Measurements from ENCODE around the gene C15orf39. TPM values are rescaled to one million over a fixed set of nuclear protein-coding genes. Genes with fewer than 3 reads are reported as not detected.

Gene C15orf39
- total and polyA plus RNA-seq, 9 of the 15 experiments (the other 6 are each of a cell fraction or from before 2014, with no cell fraction given): 0.31 to 29.8 (median 4.4) TPM

GRCh38 chr15:75201616-75202250 lies at the start of gene C15orf39 (continued):
- no peak for TF ChIP-seq TOE1 (IDR thresholded peaks at IDR 0.05; ENCODE audit: borderline replicate concordance)
- TF ChIP-seq TOE1 (CRISPR knock-in tag; IDR thresholded peaks at IDR 0.05; ENCODE audit: borderline replicate concordance, low read depth): no peak
- no peak for TF ChIP-seq ZNF589 (CRISPR knock-in tag; IDR thresholded peaks at IDR 0.05; ENCODE audit: low read depth)
- peak; percentile 94 for TF ChIP-seq TAF1 (IDR thresholded peaks at IDR 0.05; ENCODE audit: control insufficient read depth, extremely low read depth, insufficient read depth, low read length, severe bottlenecking)
- TF ChIP-seq POLR2G (IDR thresholded peaks at IDR 0.05; ENCODE audit: low read depth, low read length): peak; percentile 92
- TF ChIP-seq, protein P1, sequence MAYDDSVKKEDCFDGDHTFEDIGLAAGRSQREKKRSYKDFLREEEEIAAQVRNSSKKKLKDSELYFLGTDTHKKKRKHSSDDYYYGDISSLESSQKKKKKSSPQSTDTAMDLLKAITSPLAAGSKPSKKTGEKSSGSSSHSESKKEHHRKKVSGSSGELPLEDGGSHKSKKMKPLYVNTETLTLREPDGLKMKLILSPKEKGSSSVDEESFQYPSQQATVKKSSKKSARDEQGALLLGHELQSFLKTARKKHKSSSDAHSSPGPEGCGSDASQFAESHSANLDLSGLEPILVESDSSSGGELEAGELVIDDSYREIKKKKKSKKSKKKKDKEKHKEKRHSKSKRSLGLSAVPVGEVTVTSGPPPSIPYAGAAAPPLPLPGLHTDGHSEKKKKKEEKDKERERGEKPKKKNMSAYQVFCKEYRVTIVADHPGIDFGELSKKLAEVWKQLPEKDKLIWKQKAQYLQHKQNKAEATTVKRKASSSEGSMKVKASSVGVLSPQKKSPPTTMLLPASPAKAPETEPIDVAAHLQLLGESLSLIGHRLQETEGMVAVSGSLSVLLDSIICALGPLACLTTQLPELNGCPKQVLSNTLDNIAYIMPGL (CRISPR knock-in tag; IDR thresholded peaks at IDR 0.05): peak; percentile 44; the same call in 1 of the 2 replicates
- no peak for TF ChIP-seq ZNF174 (CRISPR knock-in tag; IDR thresholded peaks at IDR 0.05)
- TF ChIP-seq KDM1A (IDR thresholded peaks at IDR 0.05): no peak
- peak; percentile 80; the same call in 1 of the 2 replicates for TF ChIP-seq TAF7 (tag; IDR thresholded peaks at IDR 0.05)
- TF ChIP-seq, protein P2, sequence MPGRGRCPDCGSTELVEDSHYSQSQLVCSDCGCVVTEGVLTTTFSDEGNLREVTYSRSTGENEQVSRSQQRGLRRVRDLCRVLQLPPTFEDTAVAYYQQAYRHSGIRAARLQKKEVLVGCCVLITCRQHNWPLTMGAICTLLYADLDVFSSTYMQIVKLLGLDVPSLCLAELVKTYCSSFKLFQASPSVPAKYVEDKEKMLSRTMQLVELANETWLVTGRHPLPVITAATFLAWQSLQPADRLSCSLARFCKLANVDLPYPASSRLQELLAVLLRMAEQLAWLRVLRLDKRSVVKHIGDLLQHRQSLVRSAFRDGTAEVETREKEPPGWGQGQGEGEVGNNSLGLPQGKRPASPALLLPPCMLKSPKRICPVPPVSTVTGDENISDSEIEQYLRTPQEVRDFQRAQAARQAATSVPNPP (IDR thresholded peaks at IDR 0.05; ENCODE audit: borderline replicate concordance, insufficient read depth, insufficient read length): no peak
- TF ChIP-seq, protein P3, sequence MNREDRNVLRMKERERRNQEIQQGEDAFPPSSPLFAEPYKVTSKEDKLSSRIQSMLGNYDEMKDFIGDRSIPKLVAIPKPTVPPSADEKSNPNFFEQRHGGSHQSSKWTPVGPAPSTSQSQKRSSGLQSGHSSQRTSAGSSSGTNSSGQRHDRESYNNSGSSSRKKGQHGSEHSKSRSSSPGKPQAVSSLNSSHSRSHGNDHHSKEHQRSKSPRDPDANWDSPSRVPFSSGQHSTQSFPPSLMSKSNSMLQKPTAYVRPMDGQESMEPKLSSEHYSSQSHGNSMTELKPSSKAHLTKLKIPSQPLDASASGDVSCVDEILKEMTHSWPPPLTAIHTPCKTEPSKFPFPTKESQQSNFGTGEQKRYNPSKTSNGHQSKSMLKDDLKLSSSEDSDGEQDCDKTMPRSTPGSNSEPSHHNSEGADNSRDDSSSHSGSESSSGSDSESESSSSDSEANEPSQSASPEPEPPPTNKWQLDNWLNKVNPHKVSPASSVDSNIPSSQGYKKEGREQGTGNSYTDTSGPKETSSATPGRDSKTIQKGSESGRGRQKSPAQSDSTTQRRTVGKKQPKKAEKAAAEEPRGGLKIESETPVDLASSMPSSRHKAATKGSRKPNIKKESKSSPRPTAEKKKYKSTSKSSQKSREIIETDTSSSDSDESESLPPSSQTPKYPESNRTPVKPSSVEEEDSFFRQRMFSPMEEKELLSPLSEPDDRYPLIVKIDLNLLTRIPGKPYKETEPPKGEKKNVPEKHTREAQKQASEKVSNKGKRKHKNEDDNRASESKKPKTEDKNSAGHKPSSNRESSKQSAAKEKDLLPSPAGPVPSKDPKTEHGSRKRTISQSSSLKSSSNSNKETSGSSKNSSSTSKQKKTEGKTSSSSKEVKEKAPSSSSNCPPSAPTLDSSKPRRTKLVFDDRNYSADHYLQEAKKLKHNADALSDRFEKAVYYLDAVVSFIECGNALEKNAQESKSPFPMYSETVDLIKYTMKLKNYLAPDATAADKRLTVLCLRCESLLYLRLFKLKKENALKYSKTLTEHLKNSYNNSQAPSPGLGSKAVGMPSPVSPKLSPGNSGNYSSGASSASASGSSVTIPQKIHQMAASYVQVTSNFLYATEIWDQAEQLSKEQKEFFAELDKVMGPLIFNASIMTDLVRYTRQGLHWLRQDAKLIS (CRISPR knock-in tag; IDR thresholded peaks at IDR 0.05): peak; percentile 34; the same call in 1 of the 2 replicates
- no peak for TF ChIP-seq ZC3H8 (IDR thresholded peaks at IDR 0.05)
- peak in 1 of 3 experiments; percentile 28 for TF ChIP-seq YY1 (IDR thresholded peaks at IDR 0.05; ENCODE audit: borderline replicate concordance in 1 of 3, control insufficient read depth in 1 of 3, extremely low read depth in 1 of 3, insufficient read depth in 3 of 3, insufficient read length in 1 of 3, insufficient replicate concordance in 2 of 3, low read depth in 1 of 3, low read length in 2 of 3)
- no peak for TF ChIP-seq XRCC3 (IDR thresholded peaks at IDR 0.05)
- TF ChIP-seq, protein P4, sequence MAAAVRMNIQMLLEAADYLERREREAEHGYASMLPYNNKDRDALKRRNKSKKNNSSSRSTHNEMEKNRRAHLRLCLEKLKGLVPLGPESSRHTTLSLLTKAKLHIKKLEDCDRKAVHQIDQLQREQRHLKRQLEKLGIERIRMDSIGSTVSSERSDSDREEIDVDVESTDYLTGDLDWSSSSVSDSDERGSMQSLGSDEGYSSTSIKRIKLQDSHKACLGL (CRISPR knock-in tag; IDR thresholded peaks at IDR 0.05; ENCODE audit: borderline replicate concordance, poor library complexity, severe bottlenecking): peak; percentile 61
- peak; percentile 29; the same call in 1 of the 2 replicates for TF ChIP-seq GABPA (tag; conservative IDR thresholded peaks at IDR 0.05; ENCODE audit: low read depth)
- no peak for TF ChIP-seq PHTF2 (CRISPR knock-in tag; IDR thresholded peaks at IDR 0.05)
